GM12874 (cell line): Measurements from ENCODE around the gene SHROOM2.

Experiments used
- TF ChIP-seq, protein P1 (sequence below): IDR thresholded peaks from 2 replicates; pipeline ENCODE4 v1.5.1; 2011; ENCODE audit warnings: low read depth, mild to moderate bottlenecking, control low read depth, low read length, moderate library complexity; ENCODE audit not compliant: insufficient read depth

The SHROOM2 gene

DNA sequence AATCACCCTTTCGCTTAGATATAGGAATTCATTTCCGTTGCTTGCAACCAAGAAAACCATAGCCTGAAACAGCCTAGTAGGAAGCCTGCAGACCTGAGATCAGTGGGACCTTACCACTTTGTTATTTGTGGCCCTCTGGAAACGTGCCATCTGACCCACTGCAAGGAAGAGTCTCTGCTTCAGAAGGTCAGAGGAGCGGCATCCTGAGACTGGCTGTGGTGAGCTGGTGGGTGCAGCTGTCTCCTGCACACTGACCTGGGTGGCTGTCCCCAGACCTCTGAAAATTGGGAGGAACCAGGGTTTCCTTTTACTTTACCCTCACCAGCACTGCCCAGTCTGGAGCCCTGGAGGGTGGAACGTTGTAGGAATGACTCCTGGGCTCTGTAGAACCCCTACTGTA lies 18.2 kb downstream of the SHROOM2 start:
- TF ChIP-seq, protein P1, sequence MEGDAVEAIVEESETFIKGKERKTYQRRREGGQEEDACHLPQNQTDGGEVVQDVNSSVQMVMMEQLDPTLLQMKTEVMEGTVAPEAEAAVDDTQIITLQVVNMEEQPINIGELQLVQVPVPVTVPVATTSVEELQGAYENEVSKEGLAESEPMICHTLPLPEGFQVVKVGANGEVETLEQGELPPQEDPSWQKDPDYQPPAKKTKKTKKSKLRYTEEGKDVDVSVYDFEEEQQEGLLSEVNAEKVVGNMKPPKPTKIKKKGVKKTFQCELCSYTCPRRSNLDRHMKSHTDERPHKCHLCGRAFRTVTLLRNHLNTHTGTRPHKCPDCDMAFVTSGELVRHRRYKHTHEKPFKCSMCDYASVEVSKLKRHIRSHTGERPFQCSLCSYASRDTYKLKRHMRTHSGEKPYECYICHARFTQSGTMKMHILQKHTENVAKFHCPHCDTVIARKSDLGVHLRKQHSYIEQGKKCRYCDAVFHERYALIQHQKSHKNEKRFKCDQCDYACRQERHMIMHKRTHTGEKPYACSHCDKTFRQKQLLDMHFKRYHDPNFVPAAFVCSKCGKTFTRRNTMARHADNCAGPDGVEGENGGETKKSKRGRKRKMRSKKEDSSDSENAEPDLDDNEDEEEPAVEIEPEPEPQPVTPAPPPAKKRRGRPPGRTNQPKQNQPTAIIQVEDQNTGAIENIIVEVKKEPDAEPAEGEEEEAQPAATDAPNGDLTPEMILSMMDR: no peak

DNA sequence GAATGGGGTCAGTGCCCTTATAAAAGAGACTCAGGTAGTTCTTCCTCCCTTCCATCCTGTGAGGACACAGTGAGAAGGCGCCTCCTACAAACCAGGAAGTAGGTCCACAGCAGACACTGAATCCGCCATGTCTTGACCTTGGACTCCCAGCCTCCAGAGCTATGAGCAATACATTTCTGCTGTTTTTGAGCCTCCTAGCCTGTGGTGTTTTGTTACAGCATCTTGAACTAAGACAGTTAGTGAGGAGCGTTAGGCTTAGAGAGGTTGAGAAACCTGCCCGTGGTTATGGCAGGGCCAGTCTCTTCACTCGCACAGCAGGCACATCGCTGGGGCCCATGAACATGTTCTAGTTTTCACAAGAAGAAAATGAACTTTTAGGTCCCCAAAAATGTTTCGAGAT lies 19.7 kb downstream of the SHROOM2 start:
- TF ChIP-seq, protein P1: no peak

DNA sequence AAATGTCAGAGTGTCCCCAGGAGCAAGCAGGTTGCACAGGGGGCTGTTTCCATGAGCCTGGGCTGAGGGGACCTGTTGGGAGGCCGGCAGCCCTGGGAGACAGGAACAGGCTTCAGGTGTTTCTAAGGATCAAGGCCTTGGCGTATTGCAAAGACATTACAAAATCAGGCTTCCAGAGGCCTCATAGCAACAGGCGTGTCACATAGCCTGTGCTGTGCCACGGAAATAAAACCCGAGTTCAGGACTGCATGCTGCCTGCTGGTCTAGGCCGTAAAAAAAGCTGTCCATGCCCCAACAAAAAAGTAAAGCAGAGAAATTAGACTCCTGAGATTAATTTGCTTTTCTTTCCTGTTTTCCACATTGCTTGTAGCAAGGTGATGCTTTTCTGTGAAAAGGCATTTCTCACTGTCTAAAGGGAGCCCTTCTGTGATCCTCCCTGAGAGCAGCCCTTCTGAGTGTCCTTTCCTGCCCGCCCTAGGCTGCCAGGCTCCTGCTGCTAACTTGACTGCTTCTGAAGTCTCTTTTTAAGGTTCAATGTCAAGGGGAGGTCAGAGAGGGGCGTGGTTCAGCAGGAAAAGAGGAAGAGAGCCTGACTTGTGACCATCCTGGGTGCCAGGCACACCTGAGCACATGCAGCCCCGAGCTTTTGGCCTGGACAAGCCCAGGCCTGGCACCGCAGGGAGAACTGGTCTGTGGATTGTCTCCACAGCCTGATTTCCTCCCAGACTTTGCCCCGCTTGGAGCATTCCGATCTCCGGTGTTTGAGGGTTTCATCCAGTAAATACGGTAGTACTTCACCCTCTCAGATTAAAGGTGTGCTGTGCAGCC lies 21.3 kb downstream of the SHROOM2 start:
- TF ChIP-seq, protein P1: no peak

DNA sequence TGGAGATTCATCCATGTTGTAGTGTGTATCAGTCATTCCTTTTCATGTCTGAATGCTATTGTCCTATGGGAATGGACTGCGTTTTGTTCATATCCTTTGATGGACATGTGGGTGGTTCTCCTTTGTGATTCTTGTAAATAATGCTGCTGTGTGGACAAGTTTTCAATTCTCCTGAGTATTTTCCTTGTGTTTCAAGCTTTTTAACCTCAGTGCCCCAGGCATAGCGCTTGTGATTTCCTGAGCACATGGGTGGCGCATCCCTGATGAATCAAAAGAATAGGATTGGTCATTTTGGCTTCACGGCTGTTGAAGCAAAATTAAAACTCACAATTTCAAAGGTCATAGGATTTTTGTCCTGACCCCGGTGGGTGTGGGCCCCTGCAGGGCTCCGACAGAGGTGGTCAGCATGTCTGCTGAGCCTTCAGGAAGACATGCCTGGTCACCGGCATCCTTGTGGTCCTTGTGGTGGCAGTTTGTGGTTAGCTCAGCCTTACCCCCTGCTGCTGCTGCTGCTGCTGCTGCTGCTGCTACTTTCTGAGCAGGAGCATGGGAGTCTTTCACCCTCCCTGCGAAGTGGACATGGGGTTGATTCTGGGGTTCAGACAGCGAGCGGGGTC lies 30.0 kb downstream of the SHROOM2 start:
- TF ChIP-seq, protein P1: no peak

DNA sequence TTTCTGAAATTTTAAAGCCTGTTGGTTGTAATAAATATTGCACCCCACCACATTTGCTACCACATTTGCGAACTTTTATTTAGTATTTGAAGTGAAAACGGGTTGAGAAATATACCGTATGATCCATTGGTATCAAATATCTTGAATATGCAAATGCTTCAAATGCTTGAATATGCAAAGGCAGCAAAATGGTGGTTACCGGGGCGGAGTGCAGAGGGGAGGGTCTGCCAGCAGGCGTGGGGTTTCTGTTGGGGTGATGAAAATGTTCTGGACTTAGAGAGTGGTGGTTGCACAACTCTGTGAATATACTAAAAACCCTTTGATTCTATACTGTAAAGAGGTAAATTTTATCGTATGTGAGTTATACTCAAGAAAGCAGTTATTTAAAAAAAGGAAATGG lies 35.3 kb downstream of the SHROOM2 start:
- TF ChIP-seq, protein P1: no peak

DNA sequence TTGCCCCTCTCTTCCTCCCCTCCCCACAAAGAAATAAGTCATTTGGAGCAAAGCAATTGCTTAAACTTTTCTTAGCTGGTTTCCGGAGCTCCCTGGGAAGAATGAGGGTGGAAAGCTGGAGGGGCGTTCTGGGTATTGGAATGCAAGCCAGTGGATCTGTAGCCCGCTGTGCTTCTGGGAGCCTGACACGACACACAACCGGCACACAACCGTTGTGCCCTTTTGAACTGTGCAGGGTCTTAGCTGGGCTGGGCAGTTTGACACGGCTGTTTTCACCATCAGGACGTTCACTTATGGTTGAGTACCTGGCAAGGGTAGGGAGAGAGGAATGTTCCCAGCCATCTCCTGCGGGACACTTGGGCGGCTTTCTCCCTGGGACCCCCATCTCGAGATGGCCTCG lies 38.3 kb downstream of the SHROOM2 start:
- TF ChIP-seq, protein P1: no peak

DNA sequence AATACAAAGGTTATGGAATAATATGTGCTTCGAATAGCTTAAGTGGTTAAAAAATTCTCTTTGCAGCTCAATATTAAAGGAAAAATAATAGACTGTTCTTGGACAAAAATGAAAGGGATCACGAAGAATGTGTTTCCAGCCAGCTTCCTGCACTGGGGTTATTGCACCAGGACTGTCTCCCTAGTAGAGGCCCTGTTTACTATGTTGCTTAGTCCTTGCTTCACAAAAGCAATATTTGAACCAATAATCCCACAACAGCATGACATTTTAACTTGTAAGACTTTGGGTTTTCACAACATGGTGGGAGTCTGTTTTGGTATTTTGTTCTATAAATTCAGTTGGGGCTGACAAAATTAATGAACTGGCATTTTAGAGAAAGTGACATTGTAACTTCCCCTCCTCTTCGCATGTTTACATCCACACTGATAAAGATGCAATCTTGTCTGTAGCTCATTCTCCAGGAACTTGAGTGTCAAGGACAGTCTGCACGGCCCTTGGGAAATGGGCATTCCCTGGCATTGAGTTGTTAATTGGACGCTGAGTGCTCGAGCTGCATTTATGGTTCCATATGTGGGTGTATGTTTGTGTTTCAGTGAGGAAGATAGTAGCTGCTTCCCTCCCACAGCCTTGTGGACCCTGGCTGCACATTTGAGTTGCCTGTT lies 39.0 kb downstream of the SHROOM2 start:
- TF ChIP-seq, protein P1: no peak
